ENCODE data around the gene GALNTL6. TPM values are rescaled to one million over a fixed set of nuclear protein-coding genes. Genes with fewer than 3 reads are reported as not detected.

The GALNTL6 gene
- total and polyA plus RNA-seq, 2 donors from 2014 or later: 0.60 TPM; not detected in 1

DNA sequence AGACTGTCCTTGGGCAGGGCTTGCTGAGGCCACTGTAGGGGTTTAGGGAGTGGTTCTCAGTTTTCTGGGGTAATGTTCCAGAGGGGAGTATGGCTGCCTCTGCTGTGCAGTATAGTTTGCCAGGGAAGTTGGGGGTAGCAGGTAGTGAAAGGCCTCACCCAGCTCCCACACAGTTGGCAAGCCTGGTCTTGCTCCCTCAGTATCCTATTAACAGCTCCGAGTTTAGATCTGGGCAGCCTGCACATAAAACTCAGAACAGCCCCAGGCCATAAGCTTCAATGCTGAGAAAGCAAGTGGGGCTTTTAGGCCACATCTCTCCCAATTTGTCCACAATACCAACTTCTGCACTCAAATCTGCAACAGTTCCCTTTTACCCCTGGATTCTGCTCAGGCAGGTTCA, 205.2 kb downstream of the GALNTL6 start:
- intact Hi-C loops (cut with DNase I): no loop called here
- Histone ChIP-seq H3K36me3 (ENCODE audit: control insufficient read depth in 2 of 3, insufficient read depth in 3 of 3, low read length in 3 of 3) (no peaks in the 10 kb centered on the region), H3K27ac (ENCODE audit: low read depth in 2 of 2, low read length in 2 of 2) (no peak overlapping the region), H3K9ac (ENCODE audit: low read length in 3 of 3) (no peak overlapping the region), H3K4me3 (ENCODE audit: low read length in 3 of 3) (no peak overlapping the region), H3K4me1 (ENCODE audit: control insufficient read depth in 2 of 3, insufficient read depth in 2 of 3, low read depth in 1 of 3, low read length in 3 of 3) (no peaks in the 10 kb centered on the region), H3K9me3 (ENCODE audit: control insufficient read depth in 2 of 3, insufficient read depth in 1 of 3, low read length in 3 of 3) (peaks cover 0 to 3% (median 0%) of the 10 kb centered on the region in 3 donors), H3K27me3 (ENCODE audit: control insufficient read depth, insufficient read depth, low read length) (no peaks in the 10 kb centered on the region)
- peak in 1 of 5 donors; percentile 9 for DNase-seq
- TF ChIP-seq, protein P1, sequence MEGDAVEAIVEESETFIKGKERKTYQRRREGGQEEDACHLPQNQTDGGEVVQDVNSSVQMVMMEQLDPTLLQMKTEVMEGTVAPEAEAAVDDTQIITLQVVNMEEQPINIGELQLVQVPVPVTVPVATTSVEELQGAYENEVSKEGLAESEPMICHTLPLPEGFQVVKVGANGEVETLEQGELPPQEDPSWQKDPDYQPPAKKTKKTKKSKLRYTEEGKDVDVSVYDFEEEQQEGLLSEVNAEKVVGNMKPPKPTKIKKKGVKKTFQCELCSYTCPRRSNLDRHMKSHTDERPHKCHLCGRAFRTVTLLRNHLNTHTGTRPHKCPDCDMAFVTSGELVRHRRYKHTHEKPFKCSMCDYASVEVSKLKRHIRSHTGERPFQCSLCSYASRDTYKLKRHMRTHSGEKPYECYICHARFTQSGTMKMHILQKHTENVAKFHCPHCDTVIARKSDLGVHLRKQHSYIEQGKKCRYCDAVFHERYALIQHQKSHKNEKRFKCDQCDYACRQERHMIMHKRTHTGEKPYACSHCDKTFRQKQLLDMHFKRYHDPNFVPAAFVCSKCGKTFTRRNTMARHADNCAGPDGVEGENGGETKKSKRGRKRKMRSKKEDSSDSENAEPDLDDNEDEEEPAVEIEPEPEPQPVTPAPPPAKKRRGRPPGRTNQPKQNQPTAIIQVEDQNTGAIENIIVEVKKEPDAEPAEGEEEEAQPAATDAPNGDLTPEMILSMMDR (IDR thresholded peaks at IDR 0.05; ENCODE audit: borderline replicate concordance, extremely low read depth, insufficient read depth): no peak
- no peak for FAIRE-seq

DNA sequence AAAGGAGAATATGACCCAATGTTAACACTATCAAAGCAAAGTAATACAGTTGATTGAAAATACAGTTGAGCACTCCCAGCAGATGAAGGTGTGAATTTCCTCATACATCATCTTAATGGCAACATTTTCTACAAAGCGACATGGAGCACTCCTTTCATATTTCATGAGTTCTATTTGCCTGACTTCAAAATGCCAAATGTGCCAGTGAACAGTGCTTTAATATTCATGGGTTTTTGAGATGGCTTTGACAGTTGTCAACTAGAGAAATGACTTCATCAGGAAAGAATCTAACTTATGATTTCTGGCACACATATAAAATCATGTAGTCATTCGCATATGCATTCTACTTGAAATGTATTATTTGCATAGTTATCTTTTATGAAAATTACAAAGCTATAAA, 222.4 kb downstream of the GALNTL6 start:
- intact Hi-C loops (cut with DNase I): no loop called here
- Histone ChIP-seq H3K27ac (ENCODE audit: low read depth in 2 of 2, low read length in 2 of 2) (no peak overlapping the region), H3K4me1 (ENCODE audit: control insufficient read depth in 2 of 3, insufficient read depth in 2 of 3, low read depth in 1 of 3, low read length in 3 of 3) (no peaks in the 10 kb centered on the region), H3K9ac (ENCODE audit: low read length in 3 of 3) (no peak overlapping the region), H3K27me3 (ENCODE audit: control insufficient read depth, insufficient read depth, low read length) (no peaks in the 10 kb centered on the region), H3K4me3 (ENCODE audit: low read length in 3 of 3) (no peak overlapping the region), H3K36me3 (ENCODE audit: control insufficient read depth in 2 of 3, insufficient read depth in 3 of 3, low read length in 3 of 3) (no peaks in the 10 kb centered on the region), H3K9me3 (ENCODE audit: control insufficient read depth in 2 of 3, insufficient read depth in 1 of 3, low read length in 3 of 3) (no peaks in the 10 kb centered on the region)
- DNase-seq: no peak
- TF ChIP-seq, protein P1 (IDR thresholded peaks at IDR 0.05; ENCODE audit: borderline replicate concordance, extremely low read depth, insufficient read depth): no peak
- no peak for FAIRE-seq

DNA sequence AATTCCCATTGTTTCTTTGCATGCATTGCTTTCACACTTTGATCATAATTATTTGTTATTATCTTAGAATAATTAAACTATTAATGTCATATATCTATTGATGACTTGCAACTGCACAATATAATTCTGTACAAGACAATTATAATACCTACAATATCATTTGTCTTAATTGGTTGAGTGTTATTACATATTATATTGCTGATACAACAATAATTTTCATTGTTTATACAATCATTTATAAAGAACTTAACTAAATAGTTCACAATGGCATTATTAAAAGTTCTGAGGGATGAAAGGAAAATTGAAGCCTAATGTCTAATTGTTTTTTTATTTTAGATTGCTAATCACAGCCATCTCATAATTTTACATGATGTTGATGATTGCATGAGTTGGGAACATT, 227.6 kb downstream of the GALNTL6 start:
- intact Hi-C loops (cut with DNase I): no loop called here
- Histone ChIP-seq H3K4me1 (ENCODE audit: control insufficient read depth in 2 of 3, insufficient read depth in 2 of 3, low read depth in 1 of 3, low read length in 3 of 3) (no peaks in the 10 kb centered on the region), H3K36me3 (ENCODE audit: control insufficient read depth in 2 of 3, insufficient read depth in 3 of 3, low read length in 3 of 3) (no peaks in the 10 kb centered on the region), H3K9ac (ENCODE audit: low read length in 3 of 3) (no peak overlapping the region), H3K9me3 (ENCODE audit: control insufficient read depth in 2 of 3, insufficient read depth in 1 of 3, low read length in 3 of 3) (no peaks in the 10 kb centered on the region), H3K27me3 (ENCODE audit: control insufficient read depth, insufficient read depth, low read length) (no peaks in the 10 kb centered on the region), H3K4me3 (ENCODE audit: low read length in 3 of 3) (no peak overlapping the region), H3K27ac (ENCODE audit: low read depth in 2 of 2, low read length in 2 of 2) (no peak overlapping the region)
- FAIRE-seq: no peak
- no peak for DNase-seq
- TF ChIP-seq, protein P1 (IDR thresholded peaks at IDR 0.05; ENCODE audit: borderline replicate concordance, extremely low read depth, insufficient read depth): no peak

DNA sequence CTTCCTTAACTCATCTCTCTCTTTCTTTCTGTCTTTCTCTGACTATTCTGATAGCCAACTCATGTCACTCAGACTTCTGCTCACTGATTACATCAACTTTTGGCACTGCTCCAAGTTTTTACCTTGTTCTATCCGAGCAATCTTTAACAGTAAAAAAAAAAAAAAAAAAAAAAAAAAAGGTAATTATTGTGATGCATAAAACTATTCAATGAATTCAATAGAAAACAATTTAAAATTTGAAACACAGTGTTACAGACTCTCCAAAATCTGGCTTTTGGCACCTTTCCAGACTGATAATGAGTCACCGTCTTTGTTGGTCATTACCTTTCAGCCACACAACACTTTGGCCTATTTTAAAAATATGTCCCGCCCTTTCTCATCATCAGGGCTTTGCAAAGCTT, 229.5 kb downstream of the GALNTL6 start:
- TF ChIP-seq, protein P1 (IDR thresholded peaks at IDR 0.05; ENCODE audit: borderline replicate concordance, extremely low read depth, insufficient read depth): no peak
- H3K27ac ChIP-seq (ENCODE audit: low read depth in 2 of 2, low read length in 2 of 2): no peak overlapping the region
- no peak overlapping the region for H3K4me3 ChIP-seq (ENCODE audit: low read length in 3 of 3)
- no peak for FAIRE-seq
- intact Hi-C loops (cut with DNase I): no loop called here
- H3K9ac ChIP-seq (ENCODE audit: low read length in 3 of 3): no peak overlapping the region
- DNase-seq: peak in 2 of 5 donors; percentile 5 to 8
- no peaks in the 10 kb centered on the region for H3K4me1 ChIP-seq (ENCODE audit: control insufficient read depth in 2 of 3, insufficient read depth in 2 of 3, low read depth in 1 of 3, low read length in 3 of 3)
- no peaks in the 10 kb centered on the region for H3K27me3 ChIP-seq (ENCODE audit: control insufficient read depth, insufficient read depth, low read length)
- no peaks in the 10 kb centered on the region for H3K9me3 ChIP-seq (ENCODE audit: control insufficient read depth in 2 of 3, insufficient read depth in 1 of 3, low read length in 3 of 3)
- H3K36me3 ChIP-seq (ENCODE audit: control insufficient read depth in 2 of 3, insufficient read depth in 3 of 3, low read length in 3 of 3): no peaks in the 10 kb centered on the region

All from kidney (tissue), 14 donors.